Stimulated activated CD8-positive, alpha-beta memory T cell treated with anti-CD3 and anti-CD28 coated beads, Interleukin-7, amount 100 ng/mL, for 4 hours (primary cell): ENCODE results near the gene SEMA3G.

ENCODE experiments used
- DNase-seq, 2 donors: peaks; one replicate each; pipeline ENCODE4 v3.0.0-alpha.2; 2020; ENCODE audit warnings: low read depth in 2 of 2

Gene SEMA3G

GRCh38 chr3:52444860-52445793 lies at the start of gene SEMA3G:
Gene SEMA3G (minus strand): TSS chr3:52445103. CDS start chr3:52445027, 76 bp downstream.
- DNase-seq: peak; percentile 18 to 52

DNA sequence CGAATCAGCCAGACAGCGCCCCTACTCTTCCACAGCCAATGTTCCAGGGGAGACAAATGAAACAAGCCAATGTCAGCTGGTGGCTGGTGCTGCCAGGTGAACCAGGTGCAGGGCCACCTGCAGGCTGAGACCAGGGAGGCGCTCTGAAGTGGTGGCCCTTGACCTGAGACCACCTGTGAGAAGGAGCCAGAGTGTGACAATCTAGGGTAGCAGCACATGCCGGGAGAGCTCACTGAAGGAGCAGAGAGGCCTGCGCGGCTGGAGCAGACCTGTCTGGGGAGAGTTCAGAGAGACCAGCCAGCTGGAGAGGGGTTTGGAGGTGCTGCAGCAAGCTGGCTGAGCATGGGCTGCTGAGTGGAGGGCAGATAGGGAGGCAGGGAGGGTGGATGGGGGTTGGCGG lies 49.5 kb upstream of the SEMA3G start:
- no peak for DNase-seq

- DNase-seq: no peak
Observed at GRCh38 chr3:52493232-52494017, 48.5 kb upstream of the SEMA3G start.

GRCh38 chr3:52492059-52492458 lies 47.2 kb upstream of the SEMA3G start:
- no peak for DNase-seq

GRCh38 chr3:52490939-52491526 lies 46.1 kb upstream of the SEMA3G start:
- DNase-seq: no peak

DNA sequence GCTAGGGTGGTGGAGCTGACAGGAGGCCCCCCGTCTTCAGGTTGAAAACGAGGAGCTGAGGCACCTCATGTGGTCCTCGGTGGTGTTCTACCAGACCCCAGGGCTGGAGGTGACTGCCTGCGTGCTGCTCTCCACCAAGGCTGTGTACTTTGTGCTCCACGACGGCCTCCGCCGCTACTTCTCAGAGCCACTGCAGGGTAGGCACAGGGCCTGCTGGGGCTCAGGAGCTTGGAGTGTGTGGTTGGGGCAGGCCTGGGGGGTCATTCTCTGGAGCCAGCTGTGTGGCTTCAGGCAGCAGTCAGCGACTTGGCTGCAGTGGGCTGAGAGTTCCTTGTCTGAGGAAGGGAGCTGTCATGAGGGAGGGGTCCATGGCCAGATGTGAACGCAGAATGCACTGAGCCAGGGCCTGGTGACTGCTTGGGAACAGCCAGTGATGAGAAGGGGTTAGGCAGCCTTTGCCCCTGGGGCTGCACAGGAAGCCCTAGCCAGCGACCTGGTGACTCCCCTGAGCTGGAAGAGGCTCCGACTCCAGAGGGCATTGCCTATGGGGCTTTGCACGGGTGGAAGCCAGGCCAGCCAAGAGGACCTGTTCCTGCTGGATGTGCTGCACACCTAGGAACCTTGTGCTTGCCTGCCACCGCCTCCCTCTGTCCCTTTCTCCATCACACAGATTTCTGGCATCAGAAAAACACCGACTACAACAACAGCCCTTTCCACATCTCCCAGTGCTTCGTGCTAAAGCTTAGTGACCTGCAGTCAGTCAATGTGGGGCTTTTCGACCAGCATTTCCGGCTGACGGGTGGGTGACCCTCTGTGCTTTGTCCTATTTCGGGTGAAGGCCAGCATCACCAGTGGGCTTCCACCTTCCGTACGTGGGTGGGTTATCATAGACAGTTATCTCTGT lies 45.4 kb upstream of the SEMA3G start:
- DNase-seq: no peak

DNA sequence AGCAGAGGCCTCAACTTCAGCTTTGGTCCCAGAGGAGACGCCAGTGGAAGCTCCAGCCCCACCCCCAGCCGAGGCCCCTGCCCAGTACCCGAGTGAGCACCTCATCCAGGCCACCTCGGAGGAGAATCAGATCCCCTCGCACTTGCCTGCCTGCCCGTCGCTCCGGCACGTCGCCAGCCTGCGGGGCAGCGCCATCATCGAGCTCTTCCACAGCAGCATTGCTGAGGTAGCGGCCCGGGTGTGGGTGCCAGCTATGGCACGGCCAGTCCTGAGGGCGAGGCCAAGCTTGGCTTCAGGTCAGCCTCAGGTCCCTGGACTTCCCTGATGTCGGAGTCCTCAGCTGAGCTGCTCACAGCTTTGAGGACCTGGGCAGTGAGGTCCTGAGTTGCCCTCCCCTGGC lies 44.5 kb upstream of the SEMA3G start:
- no peak for DNase-seq

GRCh38 chr3:52488746-52489145 lies 43.8 kb upstream of the SEMA3G start:
- DNase-seq: no peak

GRCh38 chr3:52487788-52488691 lies 43.1 kb upstream of the SEMA3G start:
- DNase-seq: no peak

DNA sequence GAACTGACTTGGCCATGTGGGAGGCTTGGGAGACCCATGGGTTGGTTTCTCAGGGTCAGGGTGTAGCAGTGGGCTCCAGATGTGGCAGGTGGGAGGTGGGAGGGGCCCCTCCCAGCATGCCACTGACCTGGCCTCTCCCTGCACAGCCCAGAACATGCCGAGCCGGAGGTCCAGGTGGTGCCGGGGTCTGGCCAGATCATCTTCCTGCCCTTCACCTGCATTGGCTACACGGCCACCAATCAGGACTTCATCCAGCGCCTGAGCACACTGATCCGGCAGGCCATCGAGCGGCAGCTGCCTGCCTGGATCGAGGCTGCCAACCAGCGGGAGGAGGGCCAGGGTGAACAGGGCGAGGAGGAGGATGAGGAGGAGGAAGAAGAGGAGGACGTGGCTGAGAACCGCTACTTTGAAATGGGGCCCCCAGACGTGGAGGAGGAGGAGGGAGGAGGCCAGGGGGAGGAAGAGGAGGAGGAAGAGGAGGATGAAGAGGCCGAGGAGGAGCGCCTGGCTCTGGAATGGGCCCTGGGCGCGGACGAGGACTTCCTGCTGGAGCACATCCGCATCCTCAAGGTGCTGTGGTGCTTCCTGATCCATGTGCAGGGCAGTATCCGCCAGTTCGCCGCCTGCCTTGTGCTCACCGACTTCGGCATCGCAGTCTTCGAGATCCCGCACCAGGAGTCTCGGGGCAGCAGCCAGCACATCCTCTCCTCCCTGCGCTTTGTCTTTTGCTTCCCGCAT lies 42.3 kb upstream of the SEMA3G start:
- no peak for DNase-seq

GRCh38 chr3:52484680-52485461 lies 40.0 kb upstream of the SEMA3G start:
- DNase-seq: no peak

- DNase-seq: no peak
Observed at GRCh38 chr3:52483577-52484381, 38.9 kb upstream of the SEMA3G start.

- DNase-seq: no peak
Observed at GRCh38 chr3:52483081-52483480, 38.2 kb upstream of the SEMA3G start.

GRCh38 chr3:52481819-52482521 lies 37.1 kb upstream of the SEMA3G start:
- DNase-seq: no peak

GRCh38 chr3:52480768-52481715 lies 36.1 kb upstream of the SEMA3G start:
- no peak for DNase-seq
